ENCODE measurements around the gene NSUN3.
"Not testable (repeated sequence)": the region's sequence is repeated elsewhere in the genome, so short reads cannot be mapped to it uniquely, and the experiment has no call there.

Gene NSUN3

GRCh38 chr3:94066506-94067500 is 3.9 kb downstream of the NSUN3 start:
- H3K27ac ChIP-seq: no peak overlapping the region
- no peak for DNase-seq (ENCODE audit: low spot score)
- ChIA-PET CTCF (no interaction called here), POLR2A (ENCODE audit: low non-redundant PET) (no interaction called here)
- no peak for TF ChIP-seq CTCF (conservative IDR thresholded peaks at IDR 0.05; ENCODE audit: low read depth)

- CTCF ChIA-PET: interaction anchor here (0.6 to 1.7 kb wide), 4 partner anchors 8 to 88 kb away, joined by 3 to 11 read pairs (median 3); no protein-coding TSS in a partner anchor
- peak; percentile 67 for TF ChIP-seq CTCF (conservative IDR thresholded peaks at IDR 0.05; ENCODE audit: low read depth)
- peak; percentile 11 for DNase-seq (ENCODE audit: low spot score)
- POLR2A ChIA-PET (ENCODE audit: low non-redundant PET): no interaction called here
- H3K27ac ChIP-seq: no peak overlapping the region
These were observed 6.4 kb downstream of the NSUN3 start for GRCh38 chr3:94069194-94069813.

- DNase-seq (ENCODE audit: low spot score): no peak
- no peak overlapping the region for H3K27ac ChIP-seq
- TF ChIP-seq CTCF (conservative IDR thresholded peaks at IDR 0.05; ENCODE audit: low read depth): no peak
- ChIA-PET CTCF (interaction anchor here (0.6 to 1.7 kb wide), 2 partner anchors 66 to 81 kb away, joined by 3 to 11 read pairs; no protein-coding TSS in a partner anchor), POLR2A (ENCODE audit: low non-redundant PET) (no interaction called here)
These were observed 7.6 kb downstream of the NSUN3 start for GRCh38 chr3:94070341-94070911.

GRCh38 chr3:94071713-94072284 is 8.9 kb downstream of the NSUN3 start:
- DNase-seq (ENCODE audit: low spot score): no peak
- TF ChIP-seq CTCF (conservative IDR thresholded peaks at IDR 0.05; ENCODE audit: low read depth): no peak
- H3K27ac ChIP-seq: no peak overlapping the region
- ChIA-PET CTCF (no interaction called here), POLR2A (ENCODE audit: low non-redundant PET) (no interaction called here)

GRCh38 chr3:94076055-94076454 is 13.2 kb downstream of the NSUN3 start:
- DNase-seq (ENCODE audit: low spot score): no peak
- no peak overlapping the region for H3K27ac ChIP-seq
- POLR2A ChIA-PET (ENCODE audit: low non-redundant PET): no interaction called here
- CTCF ChIA-PET: no interaction called here
- TF ChIP-seq CTCF (conservative IDR thresholded peaks at IDR 0.05; ENCODE audit: low read depth): no peak

- POLR2A ChIA-PET (ENCODE audit: low non-redundant PET): not testable (repeated sequence)
These were observed 17.7 kb downstream of the NSUN3 start for GRCh38 chr3:94080552-94080951.

More at GRCh38 chr3:94080552-94080951, 17.7 kb downstream of the NSUN3 start:
- DNase-seq (ENCODE audit: low spot score); H3K27ac ChIP-seq: not testable (repeated sequence)
- CTCF ChIA-PET: interaction anchor here (0.6 to 1.2 kb wide), 2 partner anchors 11 to 22 kb away, joined by 3 read pairs; no protein-coding TSS in a partner anchor
